ENCODE measurements around the gene LYPD6B.
"Not testable (repeated sequence)": the region's sequence is repeated elsewhere in the genome, so short reads cannot be mapped to it uniquely, and the experiment has no call there.

Gene LYPD6B

DNA sequence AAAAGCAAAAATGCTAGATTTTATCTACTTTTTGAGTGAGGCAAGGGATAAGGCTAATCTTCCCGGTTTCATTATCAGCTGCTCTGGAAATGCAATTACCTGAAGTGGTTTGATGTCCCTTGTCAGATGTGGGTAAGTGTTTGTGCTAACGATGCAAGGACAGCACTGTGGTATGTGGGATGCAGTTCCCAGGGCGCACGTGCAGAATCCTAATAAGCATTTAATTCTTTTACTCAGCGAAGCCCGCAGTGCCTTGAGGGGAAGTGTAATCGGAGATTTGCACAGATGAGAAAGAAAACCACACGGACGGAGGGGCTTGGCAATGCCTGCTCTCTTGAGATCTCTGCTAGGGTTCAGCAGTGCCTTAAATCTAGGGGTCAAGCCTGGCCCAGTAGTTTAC is 183.4 kb downstream of the LYPD6B start:
- DNase-seq, result no peak

DNA sequence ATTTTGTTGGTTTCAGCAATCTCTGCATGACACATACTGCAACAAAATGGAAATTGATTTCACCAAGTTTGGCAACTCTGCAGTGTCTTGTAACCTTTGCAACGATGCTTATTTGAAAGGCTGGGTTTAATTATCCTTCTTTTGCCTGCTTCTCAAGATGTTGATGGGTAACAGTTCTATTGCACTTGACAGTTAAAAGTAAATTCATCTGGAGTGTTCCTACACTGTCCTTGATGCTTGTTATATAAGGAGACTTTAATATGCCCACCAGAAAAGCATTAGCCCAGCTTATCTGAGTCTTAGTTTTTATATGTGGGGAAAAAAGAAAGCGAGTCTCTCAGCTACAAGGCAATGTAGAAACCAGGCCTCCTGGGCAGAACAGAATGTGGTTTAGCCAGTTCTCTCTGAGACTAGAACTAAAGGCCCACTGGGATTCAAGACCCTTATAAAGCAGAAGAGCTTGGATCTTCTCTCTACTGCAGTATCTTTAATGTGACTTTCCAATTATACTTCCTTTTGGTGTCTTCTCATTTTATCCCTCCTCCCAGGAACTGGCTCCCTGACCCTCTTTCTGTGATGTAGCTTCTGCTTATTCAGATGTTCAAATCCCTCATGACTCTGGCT is 185.1 kb downstream of the LYPD6B start:
- no peak for DNase-seq

DNA sequence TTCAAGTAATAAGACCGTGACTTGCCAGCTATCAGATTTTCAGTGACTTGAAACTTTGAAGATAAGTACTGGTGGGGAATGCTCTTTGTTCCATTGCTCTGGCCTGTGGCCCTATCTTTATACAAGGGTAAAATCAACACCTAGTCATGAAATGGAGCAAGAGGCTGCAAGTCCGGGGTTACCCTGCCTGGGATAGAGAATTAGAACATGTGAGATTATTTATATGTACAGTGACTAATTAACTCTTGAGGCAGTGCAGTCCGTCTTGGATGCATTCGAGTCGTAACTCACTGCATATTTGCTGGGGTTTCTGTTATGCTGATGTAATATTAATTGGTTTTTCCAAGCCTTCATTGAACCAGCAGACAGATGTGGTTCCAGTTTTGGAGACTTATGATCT is 186.0 kb downstream of the LYPD6B start:
- no peak for DNase-seq

- no peak for DNase-seq
Observed at GRCh38 chr2:149225446-149225845, 186.9 kb downstream of the LYPD6B start.

DNA sequence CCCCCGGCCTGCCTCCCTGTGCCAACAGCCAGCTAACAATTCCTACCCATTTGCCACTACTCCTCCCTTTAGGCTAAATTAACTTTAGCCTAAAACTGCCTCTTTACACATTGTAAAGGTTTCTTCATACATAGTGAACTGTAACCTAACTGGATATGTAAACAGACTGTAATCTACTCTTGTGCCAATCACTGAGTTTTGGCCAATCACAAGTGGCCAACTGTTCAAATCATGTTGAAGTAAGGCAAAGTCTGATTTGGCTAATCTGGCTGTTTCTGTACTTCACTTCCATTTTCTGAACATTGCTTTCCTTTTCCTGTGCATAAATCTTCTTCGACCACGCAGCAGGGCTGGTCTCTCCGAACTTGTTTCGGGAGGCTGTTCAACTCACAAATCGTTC is 188.3 kb downstream of the LYPD6B start:
- DNase-seq, result no peak

DNA sequence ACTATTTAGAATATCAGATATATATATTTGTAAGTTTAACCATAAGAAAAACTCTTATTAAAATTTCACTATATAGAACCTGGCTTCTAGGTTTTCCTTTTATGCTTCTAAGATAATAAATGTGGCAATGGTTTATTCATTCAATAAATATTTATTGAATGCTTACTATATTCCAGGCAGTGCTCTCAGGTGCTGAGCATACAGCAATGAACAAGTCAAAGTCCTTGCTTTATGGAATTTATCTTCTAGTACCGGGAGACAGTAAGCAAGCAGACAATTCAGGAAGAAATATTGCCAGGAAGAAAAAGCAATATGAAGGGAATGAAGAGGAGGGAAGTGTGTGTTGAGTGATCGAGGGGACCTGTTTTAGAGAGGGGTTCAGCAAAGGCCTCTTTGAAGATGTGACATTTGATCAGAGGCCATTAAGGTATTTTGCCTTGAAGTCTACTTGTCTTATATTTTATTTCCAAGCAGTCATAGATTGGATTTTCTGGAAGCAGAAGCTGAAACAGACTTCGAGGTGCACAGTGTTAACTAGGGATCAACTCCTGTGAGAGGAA is 197.4 kb downstream of the LYPD6B start:
- DNase-seq, result no peak

GRCh38 chr2:149236410-149236809 is 197.9 kb downstream of the LYPD6B start:
- no peak for DNase-seq

- no peak for DNase-seq
Observed at GRCh38 chr2:149246186-149246585, 207.7 kb downstream of the LYPD6B start.

- not testable (repeated sequence) for DNase-seq
Observed at GRCh38 chr2:149251436-149251835, 212.9 kb downstream of the LYPD6B start.

GRCh38 chr2:149256877-149257276 is 218.4 kb downstream of the LYPD6B start:
- not testable (repeated sequence) for DNase-seq

DNA sequence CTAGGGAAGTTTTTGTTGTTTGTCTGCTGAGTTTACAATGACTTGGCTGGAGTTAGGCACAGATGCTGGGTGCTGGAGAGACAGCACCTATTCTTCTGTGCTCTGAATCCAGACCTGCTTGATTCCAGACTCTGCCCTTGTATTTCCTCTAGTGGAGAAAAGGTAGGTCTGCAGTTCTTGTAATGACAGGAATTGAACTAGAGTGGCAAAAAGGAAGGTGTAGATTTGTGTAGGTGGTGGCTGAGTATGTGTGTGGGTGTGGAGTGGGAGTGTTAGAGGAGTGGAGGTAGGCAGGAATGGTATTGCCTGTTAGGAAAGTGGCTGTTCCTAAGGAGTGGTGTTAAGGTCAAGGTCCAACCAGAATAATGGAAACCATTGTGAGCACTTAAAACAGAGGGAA is 220.0 kb downstream of the LYPD6B start:
- DNase-seq, result no peak

GRCh38 chr2:149259136-149259535 is 220.6 kb downstream of the LYPD6B start:
- DNase-seq, result no peak

- no peak for DNase-seq
Observed at GRCh38 chr2:149261692-149262091, 223.2 kb downstream of the LYPD6B start.
